Measurements from ENCODE around the gene APOBEC4. TPM values are rescaled to one million over a fixed set of nuclear protein-coding genes. Genes with fewer than 3 reads are reported as not detected.

APOBEC4 gene
- total and polyA plus RNA-seq, 9 of the 15 experiments (the other 6 are each of a cell fraction or from before 2014, with no cell fraction given) = not detected

DNA sequence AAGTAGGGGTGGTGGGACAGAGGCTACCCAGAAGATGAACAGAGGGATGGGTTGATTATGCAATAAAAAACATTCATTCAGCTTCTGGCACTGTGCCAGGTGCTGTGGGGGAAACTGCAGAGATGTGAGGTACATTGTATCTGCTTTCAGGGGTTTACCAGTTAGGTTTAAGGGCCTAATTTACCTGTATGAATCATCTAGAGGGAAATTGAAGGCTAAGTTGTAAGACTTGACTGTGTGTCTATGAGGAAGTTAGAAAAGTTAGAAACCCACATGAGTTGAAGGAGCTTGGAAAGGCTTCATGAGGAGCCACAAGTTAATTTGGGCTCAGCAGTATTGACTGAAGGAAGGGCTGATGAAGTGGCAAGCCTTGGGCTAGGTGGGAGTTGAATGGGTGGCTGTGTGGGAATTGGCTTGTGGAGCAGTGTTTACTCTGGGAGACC lies 36.7 kb upstream of the APOBEC4 start:
- POLR2A ChIA-PET = interaction anchor here (0.5 kb wide), 1 partner anchor 340 kb away, joined by 3 read pairs; no protein-coding TSS in a partner anchor
- H3K9me1 ChIP-seq (ENCODE audit: control insufficient read depth, insufficient read depth, low read length) = no peaks in the 10 kb centered on the region
- no peak for DNase-seq (ENCODE audit: extremely low read depth in 1 of 4, low spot score in 3 of 4)
- H2AFZ ChIP-seq (ENCODE audit: low read depth, low read length) = no peak overlapping the region
- no peaks in the 10 kb centered on the region for H3K79me2 ChIP-seq (ENCODE audit: control insufficient read depth, insufficient read depth, low read length)
- intact Hi-C loops (cut with micrococcal nuclease) (loop anchor here (10.0 kb wide), 2 partner anchors 225 to 725 kb away; no protein-coding TSS in a partner anchor), in situ Hi-C loops (cut with MboI) (no loop called here)
- no peak overlapping the region for H3K4me2 ChIP-seq (ENCODE audit: insufficient read depth, low read length)
- no peak overlapping the region for H3K27ac ChIP-seq (ENCODE audit: extremely low read depth, low read depth, low read length)
- no peaks in the 10 kb centered on the region for H4K20me1 ChIP-seq (replicated peaks; ENCODE audit: control insufficient read depth, insufficient read depth, low read length)
- peaks cover 0 to under 1% of the 10 kb centered on the region in 2 experiments; a peak in 1 of 5 replicates for H3K27me3 ChIP-seq (ENCODE audit: control insufficient read depth in 2 of 2, insufficient read depth in 2 of 2, low read length in 2 of 2)
- ATAC-seq = no peak
- no peaks in the 10 kb centered on the region for H3K9me3 ChIP-seq (replicated peaks; ENCODE audit: control insufficient read depth, insufficient read depth, low read depth, low read length)
- H3K36me3 ChIP-seq (ENCODE audit: control insufficient read depth, insufficient read depth, low read length) = no peaks in the 10 kb centered on the region
- H3K4me3 ChIP-seq = no peak overlapping the region
- no peaks in the 10 kb centered on the region for H3K4me1 ChIP-seq (replicated peaks in 1 of 2; ENCODE audit: control insufficient read depth in 2 of 2, insufficient read depth in 2 of 2, low read length in 2 of 2)
- no peak for FAIRE-seq
- H3K9ac ChIP-seq (ENCODE audit: insufficient read depth in 1 of 2, low read depth in 2 of 2, low read length in 2 of 2) = no peak overlapping the region
- CTCF ChIA-PET (ENCODE audit: low intra/inter-chr PET ratio) = no interaction called here
- TF ChIP-seq CEBPG (CRISPR knock-in tag; IDR thresholded peaks at IDR 0.05) (no peak), CEBPG (tag; conservative IDR thresholded peaks at IDR 0.05 in 1 of 2, IDR thresholded peaks at IDR 0.05 in 1 of 2) (peak in 1 of 2 experiments; percentile 47; a peak in 1 of 4 replicates), ARID1B (IDR thresholded peaks at IDR 0.05) (no peak), NFIC (IDR thresholded peaks at IDR 0.05) (peak; percentile 97), NFIX (CRISPR knock-in tag; IDR thresholded peaks at IDR 0.05; ENCODE audit: low read depth) (peak; percentile 95)
- TF ChIP-seq, protein P1, sequence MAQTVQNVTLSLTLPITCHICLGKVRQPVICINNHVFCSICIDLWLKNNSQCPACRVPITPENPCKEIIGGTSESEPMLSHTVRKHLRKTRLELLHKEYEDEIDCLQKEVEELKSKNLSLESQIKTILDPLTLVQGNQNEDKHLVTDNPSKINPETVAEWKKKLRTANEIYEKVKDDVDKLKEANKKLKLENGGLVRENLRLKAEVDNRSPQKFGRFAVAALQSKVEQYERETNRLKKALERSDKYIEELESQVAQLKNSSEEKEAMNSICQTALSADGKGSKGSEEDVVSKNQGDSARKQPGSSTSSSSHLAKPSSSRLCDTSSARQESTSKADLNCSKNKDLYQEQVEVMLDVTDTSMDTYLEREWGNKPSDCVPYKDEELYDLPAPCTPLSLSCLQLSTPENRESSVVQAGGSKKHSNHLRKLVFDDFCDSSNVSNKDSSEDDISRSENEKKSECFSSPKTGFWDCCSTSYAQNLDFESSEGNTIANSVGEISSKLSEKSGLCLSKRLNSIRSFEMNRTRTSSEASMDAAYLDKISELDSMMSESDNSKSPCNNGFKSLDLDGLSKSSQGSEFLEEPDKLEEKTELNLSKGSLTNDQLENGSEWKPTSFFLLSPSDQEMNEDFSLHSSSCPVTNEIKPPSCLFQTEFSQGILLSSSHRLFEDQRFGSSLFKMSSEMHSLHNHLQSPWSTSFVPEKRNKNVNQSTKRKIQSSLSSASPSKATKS (CRISPR knock-in tag; IDR thresholded peaks at IDR 0.05) = no peak
- no TSS peak for BruUV-seq (replicated peaks)
